Cortex of kidney (tissue), 1 donor: ENCODE data around the gene CSF2RB.

Experiments used
- DNase-seq: peaks from one replicate; lab custom pipeline; 2025; lab: John Stamatoyannopoulos, UW

Gene CSF2RB

GRCh38 chr22:36936362-36937116, 23.1 kb downstream of the CSF2RB start:
- no peak for DNase-seq

- DNase-seq = no peak
Measured at GRCh38 chr22:36937319-36938027, 24.0 kb downstream of the CSF2RB start.

GRCh38 chr22:36938028-36938425, 24.6 kb downstream of the CSF2RB start:
- no peak for DNase-seq

GRCh38 chr22:36938886-36939285, 25.5 kb downstream of the CSF2RB start:
- no peak for DNase-seq

- no peak for DNase-seq
Measured at GRCh38 chr22:36940676-36941075, 27.2 kb downstream of the CSF2RB start.

GRCh38 chr22:36942556-36942955, 29.1 kb downstream of the CSF2RB start:
- no peak for DNase-seq

- DNase-seq = no peak
Measured at GRCh38 chr22:36946421-36947158, 33.2 kb downstream of the CSF2RB start.

- DNase-seq = no peak
Measured at GRCh38 chr22:36948273-36949225, 35.1 kb downstream of the CSF2RB start.

- no peak for DNase-seq
Measured at GRCh38 chr22:36950797-36951590, 37.6 kb downstream of the CSF2RB start.

GRCh38 chr22:36951746-36952145, 38.3 kb downstream of the CSF2RB start:
- no peak for DNase-seq

- DNase-seq = no peak
Measured at GRCh38 chr22:36953239-36954080, 40.0 kb downstream of the CSF2RB start.

- DNase-seq = no peak
Measured at GRCh38 chr22:36954251-36955014, 41.0 kb downstream of the CSF2RB start.

- DNase-seq = no peak
Measured at GRCh38 chr22:36955691-36956090, 42.3 kb downstream of the CSF2RB start.

- DNase-seq = no peak
Measured at GRCh38 chr22:36958366-36958765, 44.9 kb downstream of the CSF2RB start.

GRCh38 chr22:36961626-36962025, 48.2 kb downstream of the CSF2RB start:
- DNase-seq = no peak

GRCh38 chr22:36963302-36963701, 49.9 kb downstream of the CSF2RB start:
- no peak for DNase-seq

GRCh38 chr22:36964106-36964505, 50.7 kb downstream of the CSF2RB start:
- no peak for DNase-seq

- no peak for DNase-seq
Measured at GRCh38 chr22:36965696-36966095, 52.3 kb downstream of the CSF2RB start.
